Thymus (tissue), 11 donors: ENCODE results near the gene SLC36A1. TPM values are rescaled to one million over a fixed set of nuclear protein-coding genes. Genes with fewer than 3 reads are reported as not detected.
"Not testable (repeated sequence)": the region's sequence is repeated elsewhere in the genome, so short reads cannot be mapped to it uniquely, and the experiment has no call there.

Experiments
- DNase-seq, 9 donors: peaks; one replicate each; pipeline ENCODE4 v3.0.0-alpha.2; 2013; ENCODE audit warnings: low spot score in 9 of 9, low read depth in 6 of 9, missing footprints in 1 of 9
- H3K27ac ChIP-seq, 2 donors: one replicate each; pipeline ENCODE4 v1.5.1; 2013; ENCODE audit warnings: control low read depth in 1 of 2, low read depth in 1 of 2, low read length in 1 of 2, mild to moderate bottlenecking in 1 of 2, moderate library complexity in 1 of 2
- H3K27me3 ChIP-seq, 2 donors: one replicate each; pipeline ENCODE4 v1.5.1; 2013; ENCODE audit warnings: low read length in 1 of 2; ENCODE audit not compliant: control insufficient read depth in 2 of 2, insufficient read depth in 1 of 2
- H3K36me3 ChIP-seq, 2 donors: one replicate each; pipeline ENCODE4 v1.5.1; 2013; ENCODE audit warnings: low read length in 1 of 2, mild to moderate bottlenecking in 1 of 2, moderate library complexity in 1 of 2; ENCODE audit not compliant: control insufficient read depth in 2 of 2, insufficient read depth in 2 of 2
- H3K4me1 ChIP-seq, 2 donors: one replicate each; pipeline ENCODE4 v1.5.1; 2013; ENCODE audit warnings: low read length in 2 of 2; ENCODE audit not compliant: control insufficient read depth in 2 of 2, insufficient read depth in 2 of 2
- H3K4me3 ChIP-seq, 2 donors: one replicate each; pipeline ENCODE4 v1.5.1; 2013; ENCODE audit warnings: low read length in 2 of 2, control low read depth in 1 of 2, mild to moderate bottlenecking in 1 of 2
- H3K9me3 ChIP-seq, 2 donors: one replicate each; pipeline ENCODE4 v1.5.1; 2013; ENCODE audit warnings: low read length in 1 of 2, mild to moderate bottlenecking in 1 of 2; ENCODE audit not compliant: control insufficient read depth in 2 of 2, insufficient read depth in 1 of 2
- WGBS: extraction: QIAGEN DNeasy Blood & Tissue Kit; methylation state at CpG from one replicate; pipeline ENCODE4 v1.1.7; 2013; 5-methylcytosine and 5-hydroxymethylcytosine counted together
- polyA plus RNA-seq: library from polyadenylated mRNA; stranded (reverse); fragments of 200-250 nt; gene quantifications from one replicate; pipeline ENCODE4 v1.2.3, GENCODE V29; 2013
- total RNA-seq: library from RNA; stranded (reverse); fragments of 120-200 nt; gene quantifications from one replicate; pipeline ENCODE4 v1.2.4, GENCODE V29; 2013
- donor health status: healthy.

SLC36A1 gene
- total and polyA plus RNA-seq, 2 donors = 5.1 to 7.2 TPM

DNA sequence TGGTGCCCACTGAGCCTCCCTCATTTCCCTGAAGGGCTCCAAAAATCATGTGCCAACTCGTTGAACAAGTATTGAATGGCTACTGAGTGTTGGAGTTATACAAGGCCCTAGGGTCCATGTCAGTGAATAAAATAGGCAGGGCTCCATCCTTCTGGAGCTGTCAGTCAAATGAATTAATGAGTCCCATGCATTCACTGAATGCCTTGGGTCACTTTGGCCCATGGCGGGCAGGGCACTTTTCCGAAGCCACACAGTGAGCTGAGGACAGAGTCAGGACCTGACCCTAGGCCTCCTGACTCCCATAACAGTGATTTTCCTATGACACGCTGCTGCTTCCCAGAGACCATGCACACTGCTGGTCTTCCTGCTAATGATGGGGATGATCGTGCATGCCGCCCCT lies 27.3 kb upstream of the SLC36A1 start:
- 95% methylated on average over 6 of the region's 6 CpGs for WGBS
- no peak for DNase-seq

GRCh38 chr5:151424892-151425523 lies 22.4 kb upstream of the SLC36A1 start:
- Histone ChIP-seq H3K9me3 (no peaks in the 10 kb centered on the region), H3K36me3 (no peaks in the 10 kb centered on the region), H3K27me3 (peaks cover 0 to 4% of the 10 kb centered on the region in 2 donors), H3K27ac (no peak overlapping the region), H3K4me1 (no peaks in the 10 kb centered on the region), H3K4me3 (no peak overlapping the region)
- 56% methylated on average over 8 of the region's 8 CpGs for WGBS
- no peak for DNase-seq

More for the DNA sequence above, 27.3 kb upstream of the SLC36A1 start:
- Histone ChIP-seq H3K27me3 (peaks cover 0 to 2% of the 10 kb centered on the region in 2 donors), H3K9me3 (peaks cover 0 to 9% of the 10 kb centered on the region in 2 donors), H3K36me3 (no peaks in the 10 kb centered on the region), H3K27ac (no peak overlapping the region), H3K4me3 (no peak overlapping the region), H3K4me1 (no peaks in the 10 kb centered on the region)

- not testable (repeated sequence) for H3K36me3 ChIP-seq, H3K4me3 ChIP-seq, DNase-seq, H3K4me1 ChIP-seq, H3K9me3 ChIP-seq, H3K27me3 ChIP-seq, H3K27ac ChIP-seq
- WGBS = 65% methylated on average over 6 of the region's 6 CpGs
These were observed 21.1 kb upstream of the SLC36A1 start for GRCh38 chr5:151426347-151426746.

- H3K36me3 ChIP-seq = no peaks in the 10 kb centered on the region
- no peak for DNase-seq
- H3K27me3 ChIP-seq = peaks cover 0 to 6% of the 10 kb centered on the region in 2 donors
- H3K27ac ChIP-seq = no peak overlapping the region
- no peaks in the 10 kb centered on the region for H3K9me3 ChIP-seq
- 85% methylated on average over 2 of the region's 2 CpGs for WGBS
- H3K4me1 ChIP-seq = no peaks in the 10 kb centered on the region
- H3K4me3 ChIP-seq = no peak overlapping the region
These were observed 20.1 kb upstream of the SLC36A1 start for GRCh38 chr5:151427258-151427657.

DNA sequence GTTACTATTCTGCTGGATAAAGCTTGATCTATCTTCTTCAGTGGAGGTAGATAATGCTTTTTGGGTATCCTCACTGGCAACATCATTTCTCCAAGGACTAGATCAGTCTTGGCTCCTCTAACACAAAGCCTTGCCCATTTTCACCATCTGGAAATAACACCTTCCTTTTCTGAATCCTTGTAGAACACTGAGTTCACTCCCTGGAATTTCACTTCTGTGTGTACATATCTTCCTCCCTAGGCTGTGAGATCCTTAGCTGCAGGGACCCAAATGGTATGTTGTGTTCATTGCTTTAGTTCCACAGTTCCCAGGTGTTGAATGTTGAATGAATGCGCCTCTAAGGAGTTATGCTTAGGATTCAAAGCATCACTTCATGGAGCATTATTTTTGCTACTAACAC lies 16.7 kb upstream of the SLC36A1 start:
- H3K9me3 ChIP-seq = no peaks in the 10 kb centered on the region
- no peak for DNase-seq
- peaks cover 2 to 6% of the 10 kb centered on the region in 2 donors for H3K27me3 ChIP-seq
- H3K4me3 ChIP-seq = no peak overlapping the region
- no peaks in the 10 kb centered on the region for H3K36me3 ChIP-seq
- H3K27ac ChIP-seq = no peak overlapping the region
- WGBS = 100% methylated on average over 1 of the region's 1 CpG
- no peaks in the 10 kb centered on the region for H3K4me1 ChIP-seq

- Histone ChIP-seq H3K27ac (no peak overlapping the region), H3K36me3 (no peaks in the 10 kb centered on the region), H3K27me3 (peaks cover 2 to 6% of the 10 kb centered on the region in 2 donors), H3K9me3 (no peaks in the 10 kb centered on the region), H3K4me3 (no peak overlapping the region), H3K4me1 (no peaks in the 10 kb centered on the region)
- no peak for DNase-seq
- WGBS = 92% methylated on average over 6 of the region's 6 CpGs
These were observed 15.7 kb upstream of the SLC36A1 start for GRCh38 chr5:151431666-151432065.

- whole genome bisulfite sequencing = 95% methylated on average over 3 of the region's 3 CpGs
- Histone ChIP-seq H3K36me3 (no peaks in the 10 kb centered on the region), H3K9me3 (no peaks in the 10 kb centered on the region), H3K4me3 (no peak overlapping the region), H3K27ac (no peak overlapping the region), H3K27me3 (peaks cover 2 to 9% of the 10 kb centered on the region in 2 donors), H3K4me1 (no peaks in the 10 kb centered on the region)
- DNase-seq = no peak
These were observed 15.2 kb upstream of the SLC36A1 start for GRCh38 chr5:151432210-151432609.

DNA sequence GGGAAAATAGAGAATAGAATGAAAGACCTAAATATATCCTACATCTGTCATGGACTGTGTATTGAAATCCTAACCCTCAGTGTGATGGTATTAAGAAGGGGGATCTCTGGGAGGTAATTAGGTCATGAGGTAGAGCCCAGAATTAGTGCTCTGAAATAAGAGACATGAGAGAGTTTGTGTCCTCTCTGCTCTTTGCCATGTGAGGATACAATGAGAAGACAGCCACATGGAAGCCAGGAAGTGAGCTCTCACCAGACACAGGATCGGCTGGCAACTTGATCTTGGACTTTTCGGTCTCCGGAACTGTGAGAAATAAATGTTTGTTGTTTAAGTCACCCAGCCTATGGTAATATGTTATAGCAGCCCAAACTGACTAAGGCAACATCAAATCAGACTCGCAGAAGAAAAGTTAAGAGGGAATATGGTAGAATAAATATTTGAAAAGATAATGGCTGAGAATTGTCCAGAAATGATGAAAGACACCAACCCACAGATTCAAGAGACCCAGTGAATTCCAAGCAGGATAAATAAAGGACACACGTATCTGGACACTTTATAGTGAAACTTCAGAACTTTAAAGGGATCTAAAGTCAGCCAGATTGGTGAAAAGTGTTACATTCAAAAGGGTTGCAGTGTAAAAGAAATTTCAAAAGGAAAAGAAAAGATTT lies 12.7 kb upstream of the SLC36A1 start:
- WGBS = 96% methylated on average over 5 of the region's 5 CpGs
- no peak for DNase-seq
- H3K27me3 ChIP-seq = peaks cover 2 to 10% of the 10 kb centered on the region in 2 donors
- no peak overlapping the region for H3K4me3 ChIP-seq
- H3K36me3 ChIP-seq = no peaks in the 10 kb centered on the region
- H3K4me1 ChIP-seq = no peaks in the 10 kb centered on the region
- H3K27ac ChIP-seq = no peak overlapping the region
- no peaks in the 10 kb centered on the region for H3K9me3 ChIP-seq

GRCh38 chr5:151448038-151448985 lies 909 bp downstream of the SLC36A1 start:
- H3K36me3 ChIP-seq = no peaks in the 10 kb centered on the region
- peak overlapping the region; percentile 28 to 70 for H3K27ac ChIP-seq
- H3K4me3 ChIP-seq = peak overlapping the region; percentile 67 to 74
- 15% methylated on average over 24 of the region's 24 CpGs for WGBS
- H3K27me3 ChIP-seq = no peaks in the 10 kb centered on the region
- DNase-seq = peak in 8 of 9 donors; percentile 13 to 56 (median 22)
- peaks cover 3 to 14% of the 10 kb centered on the region in 2 donors for H3K4me1 ChIP-seq
- H3K9me3 ChIP-seq = no peaks in the 10 kb centered on the region
